T-helper 17 cell (primary cell): ENCODE measurements around the gene INTS1. TPM values are rescaled to one million over a fixed set of nuclear protein-coding genes. Genes with fewer than 3 reads are reported as not detected.

Source experiments
- ATAC-seq: fragments of 150-1000 bp; cut with Tn5 transposase; 2 replicates; pipeline ENCODE4 v1.10.0; 2021; ENCODE audit warnings: mild to moderate bottlenecking, moderate library complexity
- DNase-seq, 3 donors: peaks; one replicate each; pipeline versions ENCODE4 v3.0.0 to v3.0.0-alpha.2; 2020 to 2021
- H3K9me3 ChIP-seq: one replicate; pipeline ENCODE4 v1.7.0; 2013; ENCODE audit warnings: low read length, mild to moderate bottlenecking; ENCODE audit not compliant: control insufficient read depth, poor library complexity, severe bottlenecking
- H3K27ac Mint-ChIP-seq: one replicate; pipeline ENCODE4 v1.8.0; 2022; ENCODE audit warnings: mild to moderate bottlenecking, moderate library complexity, mixed read lengths
- H3K27me3 Mint-ChIP-seq: one replicate; pipeline ENCODE4 v1.8.0; 2022; ENCODE audit warnings: mixed read lengths
- H3K36me3 Mint-ChIP-seq: one replicate; pipeline ENCODE4 v1.8.0; 2022; ENCODE audit warnings: low read depth, mixed read lengths
- H3K4me1 Mint-ChIP-seq: one replicate; pipeline ENCODE4 v1.8.0; 2022; ENCODE audit warnings: mild to moderate bottlenecking, mixed read lengths
- H3K4me3 Mint-ChIP-seq: one replicate; pipeline ENCODE4 v1.8.0; 2022; ENCODE audit warnings: mild to moderate bottlenecking, moderate library complexity, mixed read lengths
- total RNA-seq, 4 donors: library from RNA in 2 of 4; stranded (reverse) in 2 of 4; gene quantifications; one replicate each; pipeline ENCODE4 v1.2.3 and lab custom pipeline; 2022 to 2026

The INTS1 gene
- total RNA-seq, 2 donors from 2014 or later, result 88.2 to 89.4 TPM

DNA sequence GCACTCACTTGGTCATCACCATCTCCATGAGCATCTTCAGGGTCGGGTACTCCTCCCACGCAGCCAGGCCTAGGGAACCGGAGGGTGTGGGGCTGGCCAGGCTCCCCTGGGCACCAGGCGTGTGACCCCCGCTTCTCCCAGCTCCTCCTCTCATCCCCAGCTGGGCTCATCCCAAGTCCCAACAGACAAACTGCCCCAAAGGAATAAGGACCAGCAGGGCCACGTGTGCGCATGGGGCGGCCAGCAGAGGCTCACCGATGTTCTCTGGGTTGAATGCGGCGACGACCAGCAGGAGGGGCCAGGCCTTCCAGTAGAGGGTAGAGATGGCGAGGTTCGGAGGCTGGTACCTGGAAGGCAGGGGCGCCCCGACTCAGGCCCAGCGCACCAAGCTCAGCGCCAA is 14.9 kb downstream of the INTS1 start:
- H3K4me1 Mint-ChIP-seq, result peaks cover 7% of the 10 kb centered on the region
- ATAC-seq (no peak), DNase-seq (no peak)
- H3K27me3 Mint-ChIP-seq, result no peaks in the 10 kb centered on the region
- peaks cover 4% of the 10 kb centered on the region for H3K36me3 Mint-ChIP-seq
- no peaks in the 10 kb centered on the region for H3K9me3 ChIP-seq
- no peak overlapping the region for H3K27ac Mint-ChIP-seq
- H3K4me3 Mint-ChIP-seq, result no peak overlapping the region

- DNase-seq (no peak), ATAC-seq (no peak)
- H3K36me3 Mint-ChIP-seq, result peaks cover 4% of the 10 kb centered on the region
- H3K27ac Mint-ChIP-seq, result no peak overlapping the region
- no peaks in the 10 kb centered on the region for H3K9me3 ChIP-seq
- no peaks in the 10 kb centered on the region for H3K27me3 Mint-ChIP-seq
- H3K4me3 Mint-ChIP-seq, result no peak overlapping the region
- H3K4me1 Mint-ChIP-seq, result peaks cover 7% of the 10 kb centered on the region
Observed at GRCh38 chr7:1488016-1488415, 16.2 kb downstream of the INTS1 start.

DNA sequence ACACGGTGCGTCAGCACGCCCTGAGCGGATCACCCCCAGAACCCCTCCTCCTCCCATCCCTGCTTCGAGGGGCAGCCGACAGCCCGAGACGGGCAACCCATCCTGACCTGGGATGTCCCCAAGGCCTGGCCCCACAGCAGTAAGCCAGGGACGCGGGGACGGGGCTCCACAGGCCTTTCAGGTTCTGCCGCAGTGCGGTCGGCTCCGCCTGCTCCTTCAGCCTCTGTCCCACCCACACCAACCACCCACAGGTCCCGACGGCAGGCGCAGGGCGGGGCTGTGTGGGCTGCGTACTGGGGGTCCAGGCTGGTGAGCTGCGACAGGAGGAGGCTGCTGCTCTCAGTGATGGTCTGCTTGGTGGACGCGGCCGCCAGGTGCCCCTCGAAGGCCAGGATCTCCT is 16.7 kb downstream of the INTS1 start:
- DNase-seq (no peak), ATAC-seq (no peak)
- Mint-ChIP-seq H3K4me3 (no peak overlapping the region), H3K27ac (no peak overlapping the region), H3K36me3 (peaks cover 4% of the 10 kb centered on the region), H3K4me1 (peaks cover 7% of the 10 kb centered on the region), H3K27me3 (no peaks in the 10 kb centered on the region)
- H3K9me3 ChIP-seq, result no peaks in the 10 kb centered on the region

DNA sequence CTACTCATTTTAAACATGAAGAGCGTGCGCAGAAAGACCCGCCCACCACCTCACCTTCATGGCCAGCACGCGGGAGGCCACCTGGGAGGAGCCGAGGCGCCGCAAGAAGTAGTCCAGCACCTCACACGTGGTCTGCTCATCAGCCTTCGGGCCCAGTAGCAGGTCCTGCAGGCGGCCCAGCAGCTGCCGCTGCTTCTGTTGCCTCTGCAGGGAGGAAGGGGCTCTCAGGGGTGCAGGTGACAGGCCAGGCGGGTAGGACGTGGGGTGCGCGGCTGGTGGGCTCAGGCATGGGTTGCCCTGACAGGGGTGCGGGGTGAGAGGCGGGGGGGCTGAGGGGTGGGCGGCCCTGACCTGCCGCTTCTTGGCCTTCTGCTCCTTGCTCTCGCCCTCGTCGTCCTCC is 17.6 kb downstream of the INTS1 start:
- Mint-ChIP-seq H3K36me3 (peaks cover 2% of the 10 kb centered on the region), H3K4me3 (no peak overlapping the region), H3K4me1 (peaks cover 10% of the 10 kb centered on the region), H3K27me3 (no peaks in the 10 kb centered on the region), H3K27ac (no peak overlapping the region)
- no peak for ATAC-seq
- DNase-seq, result no peak
- H3K9me3 ChIP-seq, result no peaks in the 10 kb centered on the region

DNA sequence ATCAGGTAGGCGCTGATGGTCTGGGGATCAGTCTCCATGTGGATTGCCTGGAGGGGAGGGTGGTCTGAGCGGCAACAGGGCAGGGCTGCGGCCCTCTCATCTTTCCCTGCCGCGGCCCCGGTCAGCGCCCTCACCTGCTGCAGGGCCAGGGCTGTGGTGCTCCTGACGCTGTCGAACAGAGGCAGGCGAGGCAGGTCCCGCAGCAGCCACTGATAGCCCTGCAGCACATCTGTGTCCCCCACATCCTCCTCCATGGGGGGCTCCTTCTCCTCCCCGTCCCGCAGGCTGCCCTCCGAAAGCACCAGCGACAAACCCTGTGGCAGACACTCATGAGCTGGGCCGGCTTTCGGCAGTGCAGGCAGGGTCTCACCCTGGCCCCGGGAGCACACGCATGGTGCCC is 19.0 kb downstream of the INTS1 start:
- Mint-ChIP-seq H3K27ac (no peak overlapping the region), H3K27me3 (no peaks in the 10 kb centered on the region), H3K4me1 (peaks cover 7% of the 10 kb centered on the region), H3K4me3 (no peak overlapping the region), H3K36me3 (peaks cover 2% of the 10 kb centered on the region)
- DNase-seq (no peak), ATAC-seq (no peak)
- H3K9me3 ChIP-seq, result no peaks in the 10 kb centered on the region

GRCh38 chr7:1484569-1484968 is 19.6 kb downstream of the INTS1 start:
- Mint-ChIP-seq H3K27me3 (no peaks in the 10 kb centered on the region), H3K4me1 (peaks cover 7% of the 10 kb centered on the region), H3K27ac (no peak overlapping the region), H3K4me3 (no peak overlapping the region), H3K36me3 (peaks cover 2% of the 10 kb centered on the region)
- DNase-seq (no peak), ATAC-seq (no peak)
- no peaks in the 10 kb centered on the region for H3K9me3 ChIP-seq

DNA sequence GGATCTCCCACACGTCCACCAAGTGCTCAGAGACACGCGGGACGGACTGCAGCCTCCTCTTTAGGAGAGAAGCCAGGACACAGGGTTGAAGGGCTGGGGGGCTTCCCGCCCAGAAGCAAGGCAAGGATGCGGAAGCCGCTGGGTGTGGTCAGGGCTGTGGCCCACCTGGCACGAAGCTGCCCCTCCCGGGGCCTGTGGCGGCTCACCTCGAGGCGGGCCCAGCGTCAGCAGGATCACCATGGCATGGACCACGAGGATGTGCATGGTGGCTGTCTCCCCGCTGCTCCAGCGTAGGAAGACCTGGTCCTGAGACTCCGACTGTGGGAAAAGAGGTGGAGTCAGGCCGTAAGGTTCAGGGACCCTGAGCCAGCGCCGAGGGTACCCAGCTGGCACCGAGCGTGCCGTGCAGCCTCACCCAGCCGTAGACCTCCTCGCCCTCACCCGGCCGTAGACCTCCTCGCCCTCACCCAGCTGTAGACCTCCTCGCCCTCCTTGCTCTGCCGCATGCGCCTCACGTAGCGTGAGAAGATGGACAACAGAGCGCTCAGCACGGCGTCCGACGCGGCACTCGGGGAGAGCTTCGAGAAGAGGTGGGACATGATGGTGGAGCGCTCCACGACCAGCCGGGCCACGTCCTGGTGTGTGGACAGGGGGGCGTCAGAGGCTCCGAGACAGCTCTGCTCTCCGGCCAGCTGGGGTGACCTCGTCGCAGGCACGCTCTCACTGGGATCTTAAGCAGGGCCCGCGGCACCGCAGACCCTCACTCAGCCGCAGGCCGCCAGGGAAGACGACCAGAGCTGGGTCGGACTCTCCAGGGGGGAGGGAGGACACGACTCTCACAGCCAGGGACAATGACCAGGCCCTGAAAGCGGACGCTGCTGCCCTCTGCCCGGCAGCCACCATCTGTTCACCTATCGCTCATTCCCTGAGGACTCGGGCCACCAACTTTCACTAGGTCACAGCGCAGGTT is 20.4 kb downstream of the INTS1 start:
- Mint-ChIP-seq H3K36me3 (no peaks in the 10 kb centered on the region), H3K4me3 (no peak overlapping the region), H3K27ac (no peak overlapping the region), H3K27me3 (no peaks in the 10 kb centered on the region), H3K4me1 (peaks cover 5% of the 10 kb centered on the region)
- ATAC-seq (no peak), DNase-seq (no peak)
- H3K9me3 ChIP-seq, result no peaks in the 10 kb centered on the region

DNA sequence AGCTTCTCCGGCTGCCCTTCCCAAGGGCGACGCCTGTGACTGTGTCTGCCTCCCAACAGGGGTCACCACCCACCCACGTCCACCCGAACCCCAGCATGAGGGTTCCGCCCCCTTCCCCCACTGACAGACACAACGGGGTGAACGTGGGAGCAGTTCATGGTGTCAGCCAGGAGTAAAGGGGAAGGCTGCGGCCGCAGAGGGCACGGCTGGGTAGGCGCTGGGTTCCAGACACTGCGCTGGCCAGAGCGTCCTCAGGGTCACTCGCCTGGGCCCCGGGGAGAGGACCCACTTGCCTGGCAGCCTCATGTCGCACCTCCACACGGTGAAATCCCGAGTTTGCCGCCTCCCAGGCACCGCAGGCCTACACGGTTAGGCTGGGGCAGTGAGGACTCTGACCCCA is 21.1 kb downstream of the INTS1 start:
- H3K27ac Mint-ChIP-seq, result no peak overlapping the region
- H3K4me3 Mint-ChIP-seq, result no peak overlapping the region
- no peak for ATAC-seq
- DNase-seq, result no peak
- no peaks in the 10 kb centered on the region for H3K36me3 Mint-ChIP-seq
- H3K27me3 Mint-ChIP-seq, result no peaks in the 10 kb centered on the region
- no peaks in the 10 kb centered on the region for H3K9me3 ChIP-seq
- peaks cover 3% of the 10 kb centered on the region for H3K4me1 Mint-ChIP-seq

DNA sequence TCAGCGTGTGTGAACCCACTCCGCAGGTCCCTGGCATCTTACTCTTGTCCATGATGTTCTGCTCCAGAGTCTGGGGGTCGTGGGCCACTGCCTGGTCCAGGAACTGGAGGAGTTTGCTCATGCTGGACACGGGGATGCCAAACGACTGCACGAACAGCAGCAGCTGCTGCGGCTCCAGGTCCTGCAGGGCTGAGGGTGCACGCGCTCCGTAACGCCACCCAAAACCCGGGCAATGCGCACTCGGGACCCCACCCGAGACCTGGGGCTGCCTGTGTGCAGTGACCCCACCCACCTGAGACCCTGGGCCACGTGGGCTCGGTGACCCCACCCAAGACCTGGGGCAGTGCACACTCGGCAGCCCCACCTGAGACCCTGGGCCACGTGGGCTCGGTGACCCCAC is 22.9 kb downstream of the INTS1 start:
- Mint-ChIP-seq H3K36me3 (no peaks in the 10 kb centered on the region), H3K4me3 (no peak overlapping the region), H3K27me3 (no peaks in the 10 kb centered on the region), H3K4me1 (peaks cover 3% of the 10 kb centered on the region), H3K27ac (no peak overlapping the region)
- no peaks in the 10 kb centered on the region for H3K9me3 ChIP-seq
- DNase-seq, result no peak
- ATAC-seq, result no peak

GRCh38 chr7:1480670-1481069 is 23.5 kb downstream of the INTS1 start:
- Mint-ChIP-seq H3K4me1 (peaks cover 3% of the 10 kb centered on the region), H3K36me3 (no peaks in the 10 kb centered on the region), H3K4me3 (no peak overlapping the region), H3K27ac (no peak overlapping the region), H3K27me3 (no peaks in the 10 kb centered on the region)
- no peak for DNase-seq
- no peak for ATAC-seq
- H3K9me3 ChIP-seq, result no peaks in the 10 kb centered on the region

- Mint-ChIP-seq H3K4me3 (no peak overlapping the region), H3K27ac (no peak overlapping the region), H3K27me3 (no peaks in the 10 kb centered on the region), H3K4me1 (peaks cover 9% of the 10 kb centered on the region), H3K36me3 (no peaks in the 10 kb centered on the region)
- H3K9me3 ChIP-seq, result no peaks in the 10 kb centered on the region
- DNase-seq (no peak), ATAC-seq (no peak)
Observed at GRCh38 chr7:1479287-1479686, 24.9 kb downstream of the INTS1 start.

DNA sequence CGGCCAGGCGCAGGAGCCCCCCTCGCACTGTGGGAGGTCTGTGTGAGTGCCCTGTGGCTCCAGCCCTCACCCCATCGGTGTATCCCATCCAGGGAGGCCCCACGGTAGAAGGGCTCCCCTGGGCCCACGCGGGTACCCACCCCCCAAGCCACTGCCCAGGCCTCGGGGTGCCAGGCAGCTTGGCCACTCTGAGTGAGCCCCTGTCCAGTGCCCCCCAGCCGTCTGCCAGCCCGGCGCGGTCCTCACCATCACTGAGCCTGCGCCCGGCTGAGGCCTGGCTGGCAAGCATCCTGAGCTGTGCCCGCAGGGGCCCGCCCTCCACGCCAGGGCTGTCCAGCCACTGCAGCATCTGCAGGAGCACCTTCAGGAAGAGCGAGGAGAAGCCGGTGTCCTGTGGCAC is 25.7 kb downstream of the INTS1 start:
- H3K4me1 Mint-ChIP-seq, result peaks cover 9% of the 10 kb centered on the region
- DNase-seq (no peak), ATAC-seq (no peak)
- H3K9me3 ChIP-seq, result no peaks in the 10 kb centered on the region
- H3K4me3 Mint-ChIP-seq, result no peak overlapping the region
- no peak overlapping the region for H3K27ac Mint-ChIP-seq
- H3K27me3 Mint-ChIP-seq, result no peaks in the 10 kb centered on the region
- H3K36me3 Mint-ChIP-seq, result no peaks in the 10 kb centered on the region

GRCh38 chr7:1476859-1477258 is 27.3 kb downstream of the INTS1 start:
- H3K9me3 ChIP-seq, result no peaks in the 10 kb centered on the region
- no peaks in the 10 kb centered on the region for H3K27me3 Mint-ChIP-seq
- DNase-seq, result no peak
- ATAC-seq, result no peak
- H3K4me1 Mint-ChIP-seq, result peaks cover 7% of the 10 kb centered on the region
- no peak overlapping the region for H3K27ac Mint-ChIP-seq
- no peaks in the 10 kb centered on the region for H3K36me3 Mint-ChIP-seq
- H3K4me3 Mint-ChIP-seq, result no peak overlapping the region

- DNase-seq (no peak), ATAC-seq (no peak)
- Mint-ChIP-seq H3K4me1 (peaks cover 7% of the 10 kb centered on the region), H3K4me3 (no peak overlapping the region), H3K36me3 (no peaks in the 10 kb centered on the region), H3K27me3 (no peaks in the 10 kb centered on the region), H3K27ac (no peak overlapping the region)
- no peaks in the 10 kb centered on the region for H3K9me3 ChIP-seq
Observed at GRCh38 chr7:1475991-1476390, 28.2 kb downstream of the INTS1 start.
